HEK293T (cell line): ENCODE measurements around the gene MIA3.

Experiments
- ARNT ChIP-seq: fragments of 450-650 bp; IDR thresholded peaks from 2 replicates; pipeline ENCODE4 v1.6.1; 2017; ENCODE audit warnings: mild to moderate bottlenecking
- BHLHE40 ChIP-seq: fragments of 450-650 bp; IDR thresholded peaks from 2 replicates; pipeline ENCODE4 v1.6.1; 2016; ENCODE audit warnings: mild to moderate bottlenecking, moderate library complexity, borderline replicate concordance
- ELF4 ChIP-seq: fragments of 450-650 bp; IDR thresholded peaks from 2 replicates; pipeline ENCODE4 v1.6.1; 2017; ENCODE audit warnings: antibody characterized with exemption
- HDGF ChIP-seq: fragments of 450-650 bp; IDR thresholded peaks from 2 replicates; pipeline ENCODE4 v1.6.1; 2017; ENCODE audit warnings: antibody characterized with exemption, borderline replicate concordance
- L3MBTL2 ChIP-seq: fragments of 450-650 bp; conservative IDR thresholded peaks from 2 replicates; pipeline ENCODE4 v1.6.1; 2016; ENCODE audit warnings: mild to moderate bottlenecking
- LEF1 ChIP-seq: fragments of 450-650 bp; IDR thresholded peaks from 2 replicates; pipeline ENCODE4 v1.6.1; 2017; ENCODE audit warnings: mild to moderate bottlenecking, borderline replicate concordance
- SP1 ChIP-seq: fragments of 450-650 bp; IDR thresholded peaks from 2 replicates; pipeline ENCODE4 v1.6.1; 2017
- TARDBP ChIP-seq: fragments of 450-650 bp; IDR thresholded peaks from 2 replicates; pipeline ENCODE4 v1.6.1; 2016
- TF ChIP-seq, protein P1 (sequence below): fragments of 450-650 bp; IDR thresholded peaks from 2 replicates; pipeline ENCODE4 v1.6.1; 2016

- TF ChIP-seq ELF4 (no peak), L3MBTL2 (no peak), HDGF (no peak), BHLHE40 (no peak), LEF1 (no peak), SP1 (no peak), ARNT (no peak), TARDBP (no peak)
- TF ChIP-seq, protein P1, sequence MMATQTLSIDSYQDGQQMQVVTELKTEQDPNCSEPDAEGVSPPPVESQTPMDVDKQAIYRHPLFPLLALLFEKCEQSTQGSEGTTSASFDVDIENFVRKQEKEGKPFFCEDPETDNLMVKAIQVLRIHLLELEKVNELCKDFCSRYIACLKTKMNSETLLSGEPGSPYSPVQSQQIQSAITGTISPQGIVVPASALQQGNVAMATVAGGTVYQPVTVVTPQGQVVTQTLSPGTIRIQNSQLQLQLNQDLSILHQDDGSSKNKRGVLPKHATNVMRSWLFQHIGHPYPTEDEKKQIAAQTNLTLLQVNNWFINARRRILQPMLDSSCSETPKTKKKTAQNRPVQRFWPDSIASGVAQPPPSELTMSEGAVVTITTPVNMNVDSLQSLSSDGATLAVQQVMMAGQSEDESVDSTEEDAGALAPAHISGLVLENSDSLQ: no peak
Observed at GRCh38 chr1:222641269-222641948, 23.5 kb downstream of the MIA3 start.
